CD4-positive, CD25-positive, alpha-beta regulatory T cell (primary cell): ENCODE measurements around the gene SPON1. TPM values are rescaled to one million over a fixed set of nuclear protein-coding genes. Genes with fewer than 3 reads are reported as not detected.

ENCODE experiments used
- ATAC-seq, 2 donors: fragments of 150-1000 bp; cut with Tn5 transposase; one replicate each; pipeline ENCODE4 v1.10.0; 2021; ENCODE audit warnings: low read depth in 2 of 2, moderate number of reproducible peaks in 2 of 2, moderate library complexity in 1 of 2
- DNase-seq, 3 donors: peaks; one replicate each; pipeline versions ENCODE4 v3.0.0 to v3.0.0-alpha.2; 2012 to 2022; ENCODE audit warnings: mixed read lengths in 1 of 3
- H3K27ac ChIP-seq: one replicate; pipeline ENCODE4 v1.7.0; 2013; ENCODE audit warnings: mild to moderate bottlenecking, low read length; ENCODE audit not compliant: insufficient read depth, poor library complexity, severe bottlenecking
- H3K27me3 ChIP-seq: one replicate; pipeline ENCODE4 v1.7.0; 2013; ENCODE audit warnings: low read length; ENCODE audit not compliant: control insufficient read depth, insufficient read depth
- H3K36me3 ChIP-seq: one replicate; pipeline ENCODE4 v1.7.0; 2013; ENCODE audit warnings: mild to moderate bottlenecking, low read length, moderate library complexity; ENCODE audit not compliant: control insufficient read depth, insufficient read depth
- H3K4me1 ChIP-seq: 2 replicates; pipeline ENCODE4 v1.7.0; 2013; ENCODE audit warnings: mild to moderate bottlenecking, low read length; ENCODE audit not compliant: insufficient read depth, control insufficient read depth, poor library complexity, severe bottlenecking
- H3K4me3 ChIP-seq: one replicate; pipeline ENCODE4 v1.7.0; 2013; ENCODE audit warnings: low read depth, mild to moderate bottlenecking, low read length, moderate library complexity
- H3K9me3 ChIP-seq, 2 experiments: 1 replicate in 1 of 2; 2 replicates in 1 of 2; pipeline ENCODE4 v1.7.0; 2013; ENCODE audit warnings: low read length in 2 of 2, mild to moderate bottlenecking in 1 of 2, moderate library complexity in 1 of 2; ENCODE audit not compliant: control insufficient read depth in 2 of 2
- H3K27ac Mint-ChIP-seq, 3 donors: one replicate each; pipeline ENCODE4 v1.8.0; 2020 to 2022; ENCODE audit warnings: mild to moderate bottlenecking in 3 of 3, mixed read lengths in 3 of 3, moderate library complexity in 2 of 3
- H3K27me3 Mint-ChIP-seq: one replicate; pipeline ENCODE4 v1.8.0; 2022; ENCODE audit warnings: mild to moderate bottlenecking, mixed read lengths
- H3K36me3 Mint-ChIP-seq: one replicate; pipeline ENCODE4 v1.8.0; 2020; ENCODE audit warnings: mixed read lengths
- H3K4me1 Mint-ChIP-seq, 4 donors: one replicate each; pipeline ENCODE4 v1.8.0; 2020 to 2022; ENCODE audit warnings: mixed read lengths in 4 of 4, mild to moderate bottlenecking in 1 of 4
- H3K4me3 Mint-ChIP-seq, 4 donors: one replicate each; pipeline ENCODE4 v1.8.0; 2020 to 2022; ENCODE audit warnings: mild to moderate bottlenecking in 4 of 4, mixed read lengths in 4 of 4, moderate library complexity in 3 of 4
- H3K9me3 Mint-ChIP-seq, 7 donors: one replicate each; pipeline ENCODE4 v1.8.0; 2020 to 2022; ENCODE audit warnings: mixed read lengths in 7 of 7, mild to moderate bottlenecking in 3 of 7, moderate library complexity in 2 of 7
- polyA plus RNA-seq, 4 donors: library from polyadenylated mRNA; unstranded; fragments of 300-500 nt; fragmentation: Illumina TruSeq; gene quantifications; one replicate each; pipeline ENCODE4 v1.2.3, GENCODE V29; 2021
- total RNA-seq: library from RNA; stranded (reverse); gene quantifications from one replicate; pipeline ENCODE4 v1.2.3, GENCODE V29; 2022

SPON1 gene
- total and polyA plus RNA-seq, 5 donors from 2014 or later = 0.45 to 1.2 (median 0.86) TPM

DNA sequence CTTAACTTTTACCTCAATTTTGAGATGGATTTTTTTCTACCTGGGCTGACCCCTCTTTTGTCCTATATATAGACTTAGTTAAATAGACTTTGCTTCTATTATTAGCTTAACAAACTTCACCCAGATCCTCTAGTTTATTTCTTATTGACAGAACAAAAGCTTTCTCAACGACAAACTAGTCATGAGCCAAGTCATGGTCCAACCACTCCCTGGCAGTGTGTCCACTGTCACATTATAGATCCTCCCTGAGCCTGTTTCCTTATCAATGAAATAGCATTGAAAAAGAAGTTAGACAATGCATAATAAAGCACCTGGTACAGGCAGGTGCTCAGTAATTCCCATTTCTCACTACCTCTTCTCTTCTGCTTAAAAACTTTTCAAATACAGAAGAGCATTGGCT is 155.1 kb downstream of the SPON1 start:
- Mint-ChIP-seq H3K4me3 (no peak overlapping the region), H3K36me3 (peaks cover 7% of the 10 kb centered on the region), H3K27ac (no peak overlapping the region)

DNA sequence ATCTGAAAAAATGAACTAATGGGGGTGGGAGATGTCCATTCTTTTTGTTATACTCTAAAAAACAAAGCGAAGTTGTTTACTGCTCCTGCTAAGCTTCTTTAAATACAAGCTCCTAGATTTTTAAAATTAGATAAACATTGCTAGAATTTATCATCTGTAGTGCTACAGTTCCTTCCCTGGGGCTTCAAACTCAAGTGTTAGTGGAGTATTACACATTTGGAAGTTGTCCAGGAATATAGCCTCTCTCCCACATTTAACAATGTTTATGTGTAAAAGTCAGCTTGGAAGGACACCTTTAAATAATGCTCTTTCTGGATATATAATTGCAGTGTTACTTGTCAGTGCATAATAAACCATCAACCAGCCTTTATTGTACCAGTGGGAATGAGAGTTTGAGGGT is 155.5 kb downstream of the SPON1 start:
- ATAC-seq (no peak), DNase-seq (no peak)
- no peaks in the 10 kb centered on the region for H3K36me3 ChIP-seq
- H3K4me1 ChIP-seq = no peaks in the 10 kb centered on the region
- H3K4me1 Mint-ChIP-seq = peaks cover 0 to 12% (median 5%) of the 10 kb centered on the region in 4 donors
- no peak overlapping the region for H3K27ac ChIP-seq
- H3K9me3 Mint-ChIP-seq = peaks cover 0 to 3% (median 0%) of the 10 kb centered on the region in 7 donors
- no peaks in the 10 kb centered on the region for H3K9me3 ChIP-seq
- H3K27me3 Mint-ChIP-seq = peaks cover 4% of the 10 kb centered on the region
- peaks cover 2% of the 10 kb centered on the region for H3K27me3 ChIP-seq
- H3K36me3 Mint-ChIP-seq = peaks cover 7% of the 10 kb centered on the region
- no peak overlapping the region for H3K4me3 ChIP-seq
- no peak overlapping the region for H3K27ac Mint-ChIP-seq
- no peak overlapping the region for H3K4me3 Mint-ChIP-seq

More for the DNA sequence above, 155.1 kb downstream of the SPON1 start:
- Histone ChIP-seq H3K4me3 (no peak overlapping the region), H3K27ac (no peak overlapping the region), H3K36me3 (no peaks in the 10 kb centered on the region), H3K27me3 (peaks cover 3% of the 10 kb centered on the region), H3K9me3 (no peaks in the 10 kb centered on the region), H3K4me1 (no peaks in the 10 kb centered on the region)
- ATAC-seq (no peak), DNase-seq (no peak)
- peaks cover 0 to 12% (median 5%) of the 10 kb centered on the region in 4 donors for H3K4me1 Mint-ChIP-seq
- H3K27me3 Mint-ChIP-seq = peaks cover 4% of the 10 kb centered on the region
- peaks cover 0 to 3% (median 0%) of the 10 kb centered on the region in 7 donors for H3K9me3 Mint-ChIP-seq

GRCh38 chr11:14119357-14119756 is 156.8 kb downstream of the SPON1 start:
- H3K36me3 ChIP-seq = no peaks in the 10 kb centered on the region
- no peak overlapping the region for H3K4me3 ChIP-seq
- no peaks in the 10 kb centered on the region for H3K9me3 ChIP-seq
- Mint-ChIP-seq H3K4me1 (peaks cover 0 to 12% (median 5%) of the 10 kb centered on the region in 4 donors), H3K27ac (no peak overlapping the region), H3K9me3 (peaks cover 0 to 6% (median 1%) of the 10 kb centered on the region in 7 donors), H3K4me3 (no peak overlapping the region), H3K27me3 (peaks cover 4% of the 10 kb centered on the region), H3K36me3 (peaks cover 18% of the 10 kb centered on the region)
- peak in 1 of 3 donors; percentile 36 for DNase-seq
- H3K4me1 ChIP-seq = no peaks in the 10 kb centered on the region
- ATAC-seq = peak; percentile 75 to 76
- H3K27ac ChIP-seq = no peak overlapping the region
- H3K27me3 ChIP-seq = peaks cover 2% of the 10 kb centered on the region

GRCh38 chr11:14124350-14124749 is 161.8 kb downstream of the SPON1 start:
- Histone ChIP-seq H3K36me3 (no peaks in the 10 kb centered on the region), H3K4me3 (no peak overlapping the region), H3K4me1 (no peaks in the 10 kb centered on the region), H3K9me3 (no peaks in the 10 kb centered on the region), H3K27ac (no peak overlapping the region), H3K27me3 (peaks cover 2% of the 10 kb centered on the region)
- Mint-ChIP-seq H3K9me3 (peaks cover 0 to 10% (median 4%) of the 10 kb centered on the region in 7 donors), H3K4me3 (no peak overlapping the region), H3K36me3 (peaks cover 21% of the 10 kb centered on the region), H3K27ac (no peak overlapping the region), H3K27me3 (peaks cover 4% of the 10 kb centered on the region), H3K4me1 (peaks cover 0 to 5% (median 0%) of the 10 kb centered on the region in 4 donors)
- no peak for ATAC-seq
- no peak for DNase-seq

DNA sequence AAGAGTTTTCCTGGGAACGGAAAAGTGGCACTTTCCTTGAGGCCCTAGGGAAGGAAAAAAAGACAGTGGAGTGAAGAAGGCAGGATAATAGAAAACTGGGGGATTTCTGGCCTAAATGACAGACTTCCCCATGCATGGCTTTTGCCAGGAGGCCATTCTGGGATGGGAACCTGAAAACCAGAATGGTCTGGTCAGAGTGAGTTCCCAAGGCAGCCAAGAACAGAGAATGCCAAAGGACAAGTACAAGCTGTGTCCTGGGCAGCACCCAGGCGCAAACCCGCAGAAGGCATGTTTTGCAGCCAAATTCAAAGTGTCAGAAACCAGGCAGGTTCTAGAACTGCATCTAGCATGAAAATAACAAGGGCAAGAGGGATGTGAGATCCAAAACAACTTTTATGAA is 162.4 kb downstream of the SPON1 start:
- Histone ChIP-seq H3K4me1 (no peaks in the 10 kb centered on the region), H3K27ac (no peak overlapping the region), H3K4me3 (no peak overlapping the region), H3K36me3 (no peaks in the 10 kb centered on the region), H3K9me3 (no peaks in the 10 kb centered on the region), H3K27me3 (peaks cover 2% of the 10 kb centered on the region)
- DNase-seq (no peak), ATAC-seq (no peak)
- peaks cover 0 to 10% (median 5%) of the 10 kb centered on the region in 7 donors for H3K9me3 Mint-ChIP-seq
- H3K27me3 Mint-ChIP-seq = peaks cover 4% of the 10 kb centered on the region
- H3K4me1 Mint-ChIP-seq = peaks cover 0 to 2% (median 0%) of the 10 kb centered on the region in 4 donors
- no peak overlapping the region for H3K4me3 Mint-ChIP-seq
- H3K27ac Mint-ChIP-seq = no peak overlapping the region
- peaks cover 21% of the 10 kb centered on the region for H3K36me3 Mint-ChIP-seq

GRCh38 chr11:14125529-14125928 is 163.0 kb downstream of the SPON1 start:
- Histone ChIP-seq H3K36me3 (no peaks in the 10 kb centered on the region), H3K4me1 (no peaks in the 10 kb centered on the region), H3K9me3 (no peaks in the 10 kb centered on the region), H3K27ac (no peak overlapping the region), H3K27me3 (peaks cover 2% of the 10 kb centered on the region), H3K4me3 (no peak overlapping the region)
- H3K36me3 Mint-ChIP-seq = peaks cover 21% of the 10 kb centered on the region
- H3K9me3 Mint-ChIP-seq = peaks cover 0 to 10% (median 5%) of the 10 kb centered on the region in 7 donors
- ATAC-seq (no peak), DNase-seq (no peak)
- no peak overlapping the region for H3K27ac Mint-ChIP-seq
- peaks cover 4% of the 10 kb centered on the region for H3K27me3 Mint-ChIP-seq
- H3K4me1 Mint-ChIP-seq = no peaks in the 10 kb centered on the region
- no peak overlapping the region for H3K4me3 Mint-ChIP-seq

DNA sequence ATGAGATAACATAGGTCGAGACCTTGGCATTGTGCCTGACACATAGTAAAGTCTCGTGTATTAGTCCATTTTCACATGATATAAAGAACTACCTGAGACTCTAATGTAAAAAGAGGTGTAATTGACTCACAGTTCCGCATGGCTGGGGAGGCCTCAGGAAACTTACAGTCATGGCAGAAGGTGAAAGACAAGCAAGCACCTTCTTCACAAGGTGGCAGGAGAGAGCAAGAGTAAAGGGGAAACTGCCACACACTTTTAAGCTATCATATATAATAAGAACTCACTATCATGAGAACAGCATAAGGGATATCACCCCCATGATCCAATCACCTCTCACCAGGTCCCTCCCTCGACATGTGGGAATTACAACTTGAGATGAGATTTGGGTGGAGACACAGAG is 165.2 kb downstream of the SPON1 start:
- Histone ChIP-seq H3K36me3 (no peaks in the 10 kb centered on the region), H3K27ac (no peak overlapping the region), H3K27me3 (peaks cover 2% of the 10 kb centered on the region), H3K4me3 (no peak overlapping the region), H3K9me3 (no peaks in the 10 kb centered on the region), H3K4me1 (no peaks in the 10 kb centered on the region)
- ATAC-seq = no peak
- no peak for DNase-seq
- Mint-ChIP-seq H3K4me3 (no peak overlapping the region), H3K36me3 (peaks cover 21% of the 10 kb centered on the region), H3K27ac (no peak overlapping the region), H3K4me1 (peaks cover 0 to 2% (median 0%) of the 10 kb centered on the region in 4 donors), H3K9me3 (peaks cover 0 to 10% (median 5%) of the 10 kb centered on the region in 7 donors), H3K27me3 (no peaks in the 10 kb centered on the region)

DNA sequence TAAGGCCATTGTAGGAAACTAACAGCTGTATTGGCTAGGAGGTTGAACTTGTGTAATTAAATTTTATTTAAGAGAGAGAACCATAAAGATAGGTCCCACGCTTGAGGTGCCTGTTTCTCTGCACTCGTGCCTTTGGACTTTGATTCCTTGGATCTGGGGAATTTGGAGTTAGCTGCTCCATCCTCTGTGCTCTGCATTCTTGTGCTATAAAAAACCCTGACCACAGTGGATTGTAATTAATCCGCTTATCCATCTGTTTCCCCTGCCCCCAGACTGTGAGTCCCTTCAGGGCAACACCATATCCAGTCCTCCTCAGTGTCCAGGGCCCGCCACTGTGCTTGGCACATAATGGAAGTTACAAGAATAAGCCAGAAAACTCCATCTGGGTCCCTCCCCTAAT is 169.8 kb downstream of the SPON1 start:
- Mint-ChIP-seq H3K9me3 (peaks cover 0 to 6% (median under 1%) of the 10 kb centered on the region in 7 donors), H3K36me3 (peaks cover 12% of the 10 kb centered on the region), H3K27me3 (no peaks in the 10 kb centered on the region), H3K27ac (no peak overlapping the region), H3K4me1 (peaks cover 0 to 3% (median 0%) of the 10 kb centered on the region in 4 donors), H3K4me3 (no peak overlapping the region)
- ATAC-seq (no peak), DNase-seq (no peak)
- no peaks in the 10 kb centered on the region for H3K36me3 ChIP-seq
- H3K4me1 ChIP-seq = no peaks in the 10 kb centered on the region
- no peak overlapping the region for H3K27ac ChIP-seq
- no peaks in the 10 kb centered on the region for H3K27me3 ChIP-seq
- no peak overlapping the region for H3K4me3 ChIP-seq
- no peaks in the 10 kb centered on the region for H3K9me3 ChIP-seq
